Measurements from ENCODE around the gene AKAP13. TPM values are rescaled to one million over a fixed set of nuclear protein-coding genes. Genes with fewer than 3 reads are reported as not detected.

Gene AKAP13
- total and polyA plus RNA-seq, 2 of the 8 experiments (the other 6 are each of a cell fraction or from before 2014, with no cell fraction given) = 14.0 to 46.2 TPM

- 85% methylated on average over 13 of the region's 13 CpGs; no CpG with 5 or more reads in 1 of the 2 experiments for WGBS, 2 experiments (ENCODE audit: extremely low coverage in 1 of 2, insufficient coverage in 1 of 2, insufficient read length in 1 of 2, insufficient replicate concordance in 2 of 2, low coverage in 1 of 2, low lambda C conversion rate in 2 of 2, missing lambda C conversion rate in 1 of 2)
- Histone ChIP-seq H3K9ac (replicated peaks in 1 of 4; ENCODE audit: extremely low read depth in 1 of 4, low read depth in 3 of 4, low read length in 3 of 4) (no peak overlapping the region), H3K23ac (ENCODE audit: insufficient read length) (no peak overlapping the region), H3K4me3 (ENCODE audit: extremely low read depth in 1 of 4, insufficient read depth in 2 of 4, low read depth in 3 of 4, low read length in 4 of 4) (no peak overlapping the region), H4K91ac (replicated peaks; ENCODE audit: insufficient read length, low read length) (no peak overlapping the region), H2BK15ac (ENCODE audit: low read length) (no peak overlapping the region), H4K8ac (ENCODE audit: extremely low read depth, insufficient read depth, low read length) (no peak overlapping the region), H3K27me3 (replicated peaks in 1 of 4; ENCODE audit: control insufficient read depth in 3 of 4, extremely low read depth in 1 of 4, insufficient read depth in 3 of 4, low read length in 3 of 4) (no peaks in the 10 kb centered on the region), H2AFZ (ENCODE audit: low read length) (no peak overlapping the region), H2BK20ac (ENCODE audit: low read length) (no peak overlapping the region), H4K5ac (ENCODE audit: insufficient read length, low read depth, low read length) (no peak overlapping the region), H3K79me2 (ENCODE audit: control insufficient read depth in 1 of 2, insufficient read depth in 2 of 2, low read length in 2 of 2) (no peaks in the 10 kb centered on the region), H3K18ac (ENCODE audit: extremely low read depth, low read length) (no peak overlapping the region), H3K36me3 (ENCODE audit: control insufficient read depth in 2 of 4, insufficient read depth in 4 of 4, low read length in 3 of 4) (no peaks in the 10 kb centered on the region), H4K20me1 (replicated peaks in 1 of 2; ENCODE audit: control insufficient read depth in 1 of 2, insufficient read depth in 2 of 2, low read length in 2 of 2) (no peaks in the 10 kb centered on the region), H3K4ac (replicated peaks; ENCODE audit: insufficient read length, low read depth, low read length) (no peak overlapping the region), H2BK120ac (replicated peaks; ENCODE audit: low read depth, low read length) (no peak overlapping the region), H3K27ac (ENCODE audit: low read depth, low read length) (no peak overlapping the region), H3K14ac (ENCODE audit: insufficient read length) (no peak overlapping the region), H2AK5ac (ENCODE audit: low read depth, low read length) (no peak overlapping the region), H2BK12ac (ENCODE audit: low read depth, low read length) (no peak overlapping the region), H3K4me2 (ENCODE audit: insufficient read depth in 1 of 2, low read depth in 2 of 2, low read length in 2 of 2) (no peak overlapping the region), H3K56ac (replicated peaks; ENCODE audit: insufficient read length, low read depth, low read length) (no peak overlapping the region), H3K4me1 (replicated peaks in 1 of 4; ENCODE audit: control insufficient read depth in 3 of 4, insufficient read depth in 4 of 4, low read length in 3 of 4) (peaks cover 4 to 7% (median 6%) of the 10 kb centered on the region in 4 experiments), H3K79me1 (ENCODE audit: low read depth, low read length) (no peaks in the 10 kb centered on the region), H2BK5ac (ENCODE audit: low read depth, low read length) (no peak overlapping the region), H3K9me3 (ENCODE audit: insufficient read depth in 2 of 2, low read depth in 1 of 2, low read length in 1 of 2) (no peaks in the 10 kb centered on the region), H3K23me2 (ENCODE audit: low read depth, low read length) (peaks cover 3% of the 10 kb centered on the region; the same call in 1 of the 2 replicates)
- ChIA-PET CTCF (ENCODE audit: partially characterized antibody) (interaction anchor here (0.7 to 2.6 kb wide), 6 partner anchors 17 to 174 kb away, joined by 3 to 6 read pairs (median 3); no protein-coding TSS in a partner anchor), POLR2A (ENCODE audit: partially characterized antibody) (interaction anchor here (0.6 to 0.8 kb wide), 2 partner anchors 79 to 303 kb away, joined by 3 read pairs; no protein-coding TSS in a partner anchor)
- TF ChIP-seq MAX (IDR thresholded peaks at IDR 0.05) = no peak
- no peak for TF ChIP-seq JUN (IDR thresholded peaks at IDR 0.05; ENCODE audit: low read depth, low read length)
- peak in 1 of 3 experiments; percentile 16; a peak in 1 of 4 replicates for TF ChIP-seq CTCF (IDR thresholded peaks at IDR 0.05; ENCODE audit: control extremely low read depth in 1 of 3, insufficient read depth in 1 of 3, low read depth in 1 of 3, low read length in 3 of 3)
- FAIRE-seq (no peak), DNase-seq (ENCODE audit: low read depth in 1 of 2, low spot score in 2 of 2) (no peak)
Observed at GRCh38 chr15:85335193-85335942, 45.0 kb upstream of the AKAP13 start.

Data from H1 (cell line).